ENCODE results near the gene DCP1B.

DCP1B gene

DNA sequence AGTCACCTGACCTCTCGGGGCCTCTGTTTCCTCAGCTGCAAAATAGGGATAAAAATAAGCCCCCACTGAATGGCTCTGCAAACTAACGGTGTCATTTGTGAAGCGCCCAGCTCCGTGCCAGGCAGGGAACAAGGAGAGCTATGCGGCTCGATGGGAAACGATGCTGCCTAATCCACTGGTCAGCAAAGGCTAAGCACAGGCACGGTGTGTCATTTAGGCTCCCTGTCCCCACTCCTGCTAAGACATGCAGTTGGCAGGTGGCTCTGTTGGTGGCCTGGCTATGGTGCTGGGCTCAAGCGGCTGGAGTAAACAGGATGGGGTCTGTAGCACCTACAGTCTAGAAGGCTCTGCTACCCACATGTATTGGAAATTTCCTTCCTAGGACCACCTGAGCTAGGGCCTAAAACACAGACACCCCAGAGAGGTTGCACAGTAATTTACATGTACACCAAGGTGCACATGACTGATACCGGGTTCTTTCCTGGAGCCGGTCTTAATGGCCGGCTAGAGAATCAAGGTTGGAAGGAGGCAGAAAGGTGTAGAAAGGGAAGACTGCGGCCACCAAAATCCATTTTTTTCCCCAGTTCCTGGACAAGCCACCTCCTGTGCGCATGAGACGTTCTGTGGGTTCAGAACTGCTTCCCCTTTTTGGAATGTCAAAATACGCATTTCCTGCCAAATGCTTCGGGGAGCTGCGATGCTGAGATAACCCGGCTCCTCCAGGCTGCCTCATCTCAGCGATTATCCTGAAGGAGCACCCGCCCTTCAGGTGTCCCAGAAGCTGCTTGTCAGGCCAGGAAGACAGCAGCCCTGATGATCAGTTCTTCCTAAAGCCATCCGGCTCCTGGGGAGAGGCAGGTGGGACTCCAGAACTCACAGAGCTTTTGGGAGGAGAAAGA, 86.8 kb downstream of the DCP1B start:
- peak; percentile 47 for DNase-seq

DNA sequence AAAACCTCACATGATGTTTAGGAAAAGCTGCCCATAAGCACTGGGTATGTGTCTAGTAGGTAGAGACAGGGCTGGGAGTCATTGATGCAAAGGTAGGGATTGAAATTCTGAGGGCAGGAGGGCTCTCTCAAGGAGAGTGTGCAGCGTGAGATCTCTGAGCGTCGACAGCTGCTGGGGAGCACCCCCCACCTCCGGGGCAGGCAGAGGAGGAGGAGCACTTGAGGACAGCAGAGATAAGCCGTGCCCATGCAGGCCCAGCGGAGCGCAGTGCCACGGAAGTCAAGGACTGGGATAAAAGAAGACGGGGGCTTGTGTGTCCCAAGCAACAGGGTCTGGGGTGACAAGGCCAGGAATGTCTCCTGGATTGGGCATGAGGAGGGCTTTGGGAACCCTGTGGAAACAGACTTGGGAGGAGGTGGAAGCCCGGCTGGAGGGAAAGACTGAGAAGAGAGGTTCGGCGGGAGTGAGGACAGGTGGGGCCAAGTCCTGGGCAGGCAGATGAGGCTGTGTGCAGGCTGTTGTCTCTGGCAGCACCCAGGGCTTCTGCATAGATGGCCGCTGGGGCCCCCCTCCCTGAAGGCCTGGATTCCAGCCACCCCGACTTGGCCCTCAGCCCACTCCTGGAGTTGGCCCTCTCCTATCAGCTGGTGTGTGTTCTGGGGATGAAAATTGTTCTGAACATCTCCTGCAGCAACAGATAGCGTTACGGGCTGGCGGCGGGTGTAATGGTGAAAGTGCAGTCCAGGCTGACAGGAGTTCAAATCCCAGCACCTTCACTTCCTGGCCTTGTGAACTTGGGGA, 87.7 kb downstream of the DCP1B start:
- no peak for DNase-seq

DNA sequence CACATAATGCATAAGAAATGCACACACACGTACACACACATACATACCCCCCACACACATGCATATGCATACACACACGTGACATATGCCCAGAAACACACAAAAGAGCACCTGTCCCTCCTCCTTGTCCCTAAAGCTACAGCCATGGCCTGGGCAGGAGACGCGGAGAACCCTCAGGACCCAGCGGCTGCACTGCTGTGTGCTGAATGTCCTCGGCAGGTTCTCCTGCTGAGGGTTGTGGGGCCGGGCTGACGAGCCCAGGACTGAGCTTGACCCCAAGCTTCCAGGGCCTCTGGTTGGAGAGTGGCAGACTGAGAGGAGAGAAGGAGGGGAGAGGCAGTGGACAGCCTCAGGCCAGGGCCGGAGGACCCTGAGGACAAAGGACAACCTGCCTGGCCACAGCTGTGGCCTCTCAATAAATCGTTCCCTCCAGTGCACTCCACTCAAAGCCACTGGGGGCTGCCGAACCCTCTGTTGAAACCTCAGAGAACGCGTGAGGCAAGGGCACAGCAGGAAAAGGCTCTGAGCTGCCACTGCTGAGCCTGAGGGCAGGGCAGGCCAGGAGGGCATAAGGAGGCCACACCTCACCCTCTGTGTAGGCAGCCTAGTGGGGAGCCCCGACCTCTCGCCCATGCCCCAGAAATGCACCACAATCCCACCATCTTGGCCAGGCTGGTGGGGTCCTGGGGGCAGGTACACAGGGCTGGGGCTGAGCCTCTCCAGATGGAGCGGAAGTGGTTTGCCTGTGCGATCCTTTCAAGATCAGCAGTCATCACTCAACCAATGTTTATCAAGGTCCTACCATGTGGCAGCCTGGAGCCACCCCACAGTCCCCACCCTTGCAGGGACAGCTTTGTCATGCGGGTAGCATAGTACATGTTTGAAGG, 88.9 kb downstream of the DCP1B start:
- peak; percentile 37 for DNase-seq

DNA sequence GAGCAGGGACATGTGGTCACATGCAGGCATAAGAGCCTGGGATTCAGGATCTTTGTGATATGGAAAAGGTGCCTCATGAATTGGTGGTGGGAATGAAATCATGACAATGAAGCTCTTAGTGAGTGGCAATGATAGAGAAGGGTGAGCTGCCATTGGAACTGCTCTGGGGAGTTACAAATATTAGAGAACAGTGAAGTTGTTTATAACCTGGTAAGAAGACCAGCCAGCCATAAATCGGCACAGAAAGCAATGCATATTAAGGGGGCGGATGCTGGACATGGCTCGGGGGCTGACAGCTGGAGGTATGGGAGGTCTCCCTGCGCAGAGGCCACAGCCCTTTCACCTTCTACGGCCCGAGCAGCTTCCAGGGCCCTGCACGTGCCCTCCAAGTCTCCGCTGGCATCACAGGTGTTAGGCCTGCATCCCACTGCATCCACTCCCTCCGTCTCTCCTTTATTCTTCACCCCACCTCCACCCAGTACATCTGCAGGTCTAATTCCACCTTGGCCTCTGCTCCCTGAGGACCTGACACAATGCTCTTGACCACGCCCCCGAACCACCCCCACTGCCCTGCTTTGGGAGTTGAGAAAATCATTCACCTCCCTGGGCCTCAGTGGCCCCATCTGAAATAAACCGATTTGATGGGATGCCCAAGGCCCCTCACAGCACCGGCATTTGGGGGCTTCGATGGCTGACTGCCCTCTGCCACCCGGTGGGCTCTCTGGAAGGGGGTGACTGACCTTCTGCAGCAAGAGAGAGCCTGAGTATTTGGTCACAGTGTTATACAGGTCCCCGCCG, 89.9 kb downstream of the DCP1B start:
- no peak for DNase-seq

DNA sequence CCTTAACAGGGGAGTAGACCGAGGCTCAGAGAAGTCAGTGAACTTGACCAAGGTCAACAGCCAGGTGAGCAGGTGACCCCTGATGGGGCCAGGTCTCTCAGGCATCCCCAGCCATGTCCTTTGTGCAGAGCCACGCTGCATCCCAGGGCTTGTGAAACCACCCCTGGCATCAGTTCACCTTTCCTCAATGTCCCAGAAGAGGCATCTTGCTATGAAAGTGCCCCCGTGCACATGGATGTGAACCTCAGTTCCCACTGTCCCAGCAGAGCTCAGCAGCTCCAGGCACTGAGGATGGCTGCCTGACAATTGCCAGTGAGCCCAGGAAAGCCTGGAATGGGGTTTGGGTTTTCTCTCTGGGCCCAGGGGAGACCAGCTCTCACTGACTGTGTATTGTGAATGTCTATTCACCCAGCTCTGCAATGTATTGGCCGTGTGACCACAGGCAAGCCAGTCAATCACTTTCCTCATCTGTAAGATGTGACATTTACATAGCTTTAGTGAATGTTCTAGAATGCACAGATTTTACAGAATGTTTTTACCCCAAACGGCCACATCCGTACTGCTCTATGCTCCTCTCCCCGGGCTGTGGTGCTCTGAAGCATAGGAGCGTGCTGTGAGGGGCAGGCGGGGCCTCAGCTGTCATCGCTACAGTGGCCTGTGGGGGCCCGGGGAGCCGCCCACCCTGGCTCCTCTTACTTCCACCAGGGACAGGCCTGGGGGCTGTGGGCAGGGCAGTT, 90.7 kb downstream of the DCP1B start:
- no peak for DNase-seq

DNA sequence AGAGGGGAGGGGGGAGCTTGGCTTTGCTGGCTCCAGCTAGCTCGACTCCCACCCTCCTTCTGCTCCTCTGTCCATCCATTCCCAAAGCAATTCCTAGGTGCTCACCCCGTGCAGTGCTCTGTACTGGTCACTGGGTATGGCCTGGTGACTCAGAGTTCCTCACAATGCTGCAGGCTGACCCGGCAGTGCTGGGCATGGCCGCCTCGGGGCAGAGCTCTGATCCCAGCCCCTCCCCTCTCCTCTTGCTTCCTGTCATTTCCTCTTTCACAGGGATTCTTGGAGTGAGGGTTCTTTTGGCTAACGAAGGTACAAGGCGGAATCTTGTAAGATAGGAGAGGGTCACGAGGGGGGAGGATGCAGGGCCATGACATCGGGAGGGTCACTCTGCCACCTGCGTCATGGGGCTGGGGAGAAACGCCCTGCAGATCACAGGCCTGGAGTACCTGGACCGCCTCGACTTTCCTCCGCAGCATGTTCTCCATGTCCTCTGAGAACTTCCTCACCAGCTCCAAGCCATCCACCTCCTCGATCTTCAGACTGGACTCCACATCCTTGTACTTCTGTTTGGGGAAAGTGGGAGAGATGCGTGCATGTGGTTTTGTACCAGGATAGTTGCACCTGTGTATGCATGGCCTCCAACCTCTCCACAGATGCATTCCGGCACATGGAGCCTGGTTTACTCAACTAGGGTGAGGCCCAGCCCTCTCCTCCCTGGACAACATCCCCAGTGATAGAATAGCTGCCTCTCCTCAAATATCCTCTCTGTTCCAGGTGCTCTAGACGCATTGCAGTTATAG, 91.5 kb downstream of the DCP1B start:
- DNase-seq, result no peak

DNA sequence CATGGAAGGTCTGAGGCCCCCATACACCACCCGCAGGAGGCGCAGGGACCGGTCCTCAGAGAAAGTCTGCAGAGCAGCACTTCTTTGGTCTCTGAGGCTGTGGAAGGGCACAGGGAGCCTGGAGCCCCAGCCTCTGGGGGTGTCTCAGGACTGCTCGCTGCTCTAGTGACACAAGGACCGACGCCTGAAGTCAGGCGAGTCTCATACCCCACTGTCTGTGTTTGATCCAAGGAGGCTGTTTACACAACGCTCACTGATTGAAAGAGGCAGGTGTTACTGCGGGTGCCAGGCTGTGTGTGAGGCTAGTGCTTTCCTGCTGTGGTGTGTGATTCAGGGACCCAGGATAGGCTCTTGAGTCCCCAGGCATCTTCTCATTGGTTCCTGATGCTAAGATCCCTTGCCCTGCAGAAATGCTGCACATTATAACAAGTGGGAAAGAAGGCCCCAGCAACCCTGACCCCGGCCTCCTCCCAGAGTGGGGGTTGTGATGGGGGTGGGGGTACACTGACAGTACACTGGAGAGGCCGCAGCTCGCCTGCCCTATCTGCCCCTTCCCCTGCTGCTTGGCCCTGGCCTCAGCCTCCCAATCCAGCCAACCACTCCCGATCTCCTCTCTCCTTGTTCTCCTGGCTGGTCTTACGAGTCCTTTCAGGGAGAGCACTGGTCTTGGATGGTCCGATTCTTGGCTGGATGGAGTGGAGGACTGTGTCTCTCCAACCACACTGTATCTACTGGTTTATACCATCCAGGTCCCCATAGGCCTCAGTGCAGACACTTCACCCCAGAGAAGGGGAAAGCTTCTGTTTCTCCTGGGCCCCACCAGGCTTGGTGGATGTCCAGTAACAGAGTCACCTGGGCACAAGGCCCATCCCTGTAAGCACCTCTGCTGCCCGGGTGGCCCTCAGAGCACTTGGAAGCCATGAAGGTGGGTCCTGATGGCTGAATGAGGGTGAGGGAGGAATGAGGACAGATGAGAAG, 92.4 kb downstream of the DCP1B start:
- DNase-seq, result no peak

DNA sequence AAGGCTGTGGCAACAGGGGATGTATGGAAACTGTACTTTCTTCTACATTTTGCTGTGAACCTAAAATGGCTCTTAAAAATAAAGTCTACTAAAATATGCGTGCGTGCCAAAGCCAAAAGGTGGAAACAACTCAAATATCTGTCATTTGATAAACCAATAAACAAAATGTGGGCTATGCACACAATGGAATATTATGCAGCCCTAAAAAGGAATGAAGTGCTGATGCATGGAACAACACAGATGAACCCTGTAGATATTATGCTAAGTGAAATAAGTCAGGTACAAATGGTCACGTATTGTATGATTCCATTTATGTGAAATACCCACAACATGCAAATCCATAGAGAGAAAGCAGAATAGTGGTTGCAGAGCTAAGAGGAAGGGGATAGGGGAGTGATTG, 93.8 kb downstream of the DCP1B start:
- DNase-seq, result no peak

DNA sequence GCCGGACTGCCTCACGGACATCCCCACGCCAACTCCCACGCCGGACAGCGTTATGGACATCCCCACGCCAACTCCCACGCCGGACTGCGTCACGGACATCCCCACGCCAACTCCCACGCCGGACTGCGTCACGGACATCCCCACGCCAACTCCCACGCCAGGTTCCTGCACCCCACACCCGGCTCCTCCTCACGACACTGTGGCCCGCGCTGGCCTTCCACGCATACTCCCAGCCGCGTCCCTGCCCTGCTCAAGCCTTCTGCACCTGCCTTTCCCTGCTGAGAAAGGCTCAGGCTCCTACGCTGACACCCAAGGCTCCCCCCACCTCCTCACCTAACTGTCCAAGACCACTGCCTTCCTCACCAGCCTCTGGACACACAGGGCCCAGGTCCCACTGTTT, 95.5 kb downstream of the DCP1B start:
- no peak for DNase-seq

DNA sequence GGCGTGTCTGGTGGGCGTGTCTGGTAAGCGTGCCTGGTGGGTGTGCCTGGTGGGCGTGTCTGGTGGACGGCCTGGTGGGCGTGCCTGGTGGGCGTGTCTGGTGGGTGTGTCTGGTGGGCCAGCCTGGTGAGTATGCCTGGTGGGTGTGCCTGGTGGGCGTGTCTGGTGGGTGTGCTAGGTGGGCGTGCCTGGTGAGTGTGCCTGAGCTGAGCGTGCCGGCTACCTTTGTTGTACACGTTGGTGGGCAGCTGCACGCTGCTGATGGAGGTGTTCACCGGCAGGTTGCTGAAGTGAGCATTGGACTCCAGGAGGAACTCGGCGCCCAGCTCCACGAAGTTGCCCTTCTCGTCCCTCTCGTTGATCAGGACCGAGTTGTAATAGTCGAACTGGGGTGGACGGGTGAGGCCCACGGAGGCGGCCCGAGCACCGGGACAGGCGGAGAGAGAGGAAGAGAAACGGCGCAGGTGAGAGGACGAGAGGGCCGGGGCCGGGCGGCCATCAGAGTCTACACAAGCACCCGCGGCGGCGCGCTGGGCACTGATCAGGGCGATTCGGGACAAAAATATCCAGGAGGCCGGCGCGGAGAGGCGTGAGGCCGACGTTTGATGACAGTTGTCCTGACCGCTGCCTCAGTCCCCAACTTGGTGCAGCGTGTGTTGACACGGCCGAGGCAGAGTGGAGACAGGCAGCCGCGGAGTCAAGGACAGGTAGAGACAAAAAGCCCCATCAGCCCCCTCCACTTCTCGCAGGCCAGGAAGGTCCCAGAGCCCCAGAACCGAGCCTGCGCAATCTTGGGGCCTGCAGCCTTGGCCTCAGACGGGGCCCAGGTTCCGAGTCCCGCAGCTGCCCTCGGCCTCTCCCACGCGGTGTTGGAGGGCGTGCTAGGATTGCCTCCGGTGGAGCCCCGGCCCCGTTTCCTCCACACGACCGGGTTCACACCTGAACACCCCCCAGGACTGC, 96.3 kb downstream of the DCP1B start:
- DNase-seq, result no peak

DNA sequence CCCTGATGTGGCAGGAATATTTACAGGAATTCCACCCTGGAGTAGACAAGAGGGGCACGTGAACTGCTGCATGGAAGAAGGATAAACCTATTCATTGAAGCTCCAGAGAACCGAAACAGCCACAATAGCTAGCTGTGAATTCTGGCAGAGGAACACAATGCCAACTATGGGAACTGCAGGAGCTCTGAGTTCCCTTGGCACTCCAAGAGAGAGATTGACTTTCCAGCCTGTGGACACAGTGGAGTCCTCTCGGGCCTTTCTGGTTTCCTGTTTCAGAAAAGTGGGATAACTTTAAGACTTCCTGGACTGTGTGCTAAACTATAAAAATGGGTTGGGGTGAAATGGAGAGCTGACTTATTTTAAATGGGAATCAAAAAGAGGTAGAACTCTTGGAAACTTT, 97.7 kb downstream of the DCP1B start:
- no peak for DNase-seq

DNA sequence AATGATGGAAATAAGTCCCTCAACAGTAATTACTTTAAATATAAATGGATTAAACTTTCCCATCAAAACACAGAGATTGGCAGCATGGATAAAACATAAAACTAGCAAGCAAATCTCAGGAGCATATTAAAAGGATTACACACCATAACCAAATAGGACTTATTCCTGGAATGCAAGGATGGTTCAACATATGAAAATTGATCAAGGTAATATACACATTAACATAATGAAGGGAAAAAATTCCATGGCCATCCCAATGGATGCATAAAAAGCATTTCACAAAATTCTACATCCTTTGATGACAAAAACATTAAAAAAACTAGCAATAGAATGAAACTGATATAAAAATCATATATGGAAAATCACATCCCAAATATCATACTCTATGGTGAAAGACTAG, 99.4 kb downstream of the DCP1B start:
- DNase-seq, result no peak

DNA sequence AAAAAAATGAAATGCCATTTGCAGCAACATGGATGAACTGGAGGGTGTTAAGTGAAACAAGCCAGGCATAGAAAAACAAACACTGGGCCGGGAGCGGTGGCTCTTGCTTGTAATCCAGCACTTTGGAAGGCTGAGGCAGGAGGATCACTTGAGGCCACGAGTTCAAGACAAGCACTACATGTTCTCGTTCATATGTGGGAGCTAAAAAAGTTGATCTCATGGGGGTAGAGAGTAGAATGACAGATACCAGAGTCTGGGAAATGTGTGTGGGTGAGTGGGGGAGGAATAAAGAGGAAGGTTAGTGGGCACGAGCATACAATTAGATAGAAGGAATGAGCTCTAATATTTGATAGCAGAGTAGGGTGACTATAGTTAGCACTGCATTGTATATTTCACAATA, 107.3 kb downstream of the DCP1B start:
- DNase-seq, result no peak
